Nephron (organoid): Measurements from ENCODE around the gene PLOD1.

Experiments
- H3K27ac Mint-ChIP-seq, 3 experiments: 2 replicates each; pipeline ENCODE4 v1.8.0; 2020; ENCODE audit warnings: mixed read lengths in 3 of 3, mild to moderate bottlenecking in 2 of 3, moderate library complexity in 1 of 3
- H3K27me3 Mint-ChIP-seq: 2 replicates; pipeline ENCODE4 v1.8.0; 2021; ENCODE audit warnings: low read depth, mild to moderate bottlenecking, moderate library complexity, mixed read lengths
- H3K36me3 Mint-ChIP-seq: 2 replicates; pipeline ENCODE4 v1.8.0; 2020; ENCODE audit warnings: low read depth, mixed read lengths
- H3K4me1 Mint-ChIP-seq: 2 replicates; pipeline ENCODE4 v1.8.0; 2020; ENCODE audit warnings: mixed read lengths
- H3K4me3 Mint-ChIP-seq, 3 experiments: 2 replicates each; pipeline ENCODE4 v1.8.0; 2020; ENCODE audit warnings: mild to moderate bottlenecking in 3 of 3, mixed read lengths in 3 of 3, moderate library complexity in 2 of 3
- H3K9me3 Mint-ChIP-seq: 2 replicates; pipeline ENCODE4 v1.8.0; 2020; ENCODE audit warnings: mixed read lengths
- TF ChIP-seq, protein P1 (sequence below), 3 experiments: fragments of 200-600 bp; sonication (generic); IDR thresholded peaks; one replicate each; pipeline ENCODE4 v1.5.0; 2021; ENCODE audit warnings: antibody characterized with exemption in 3 of 3; ENCODE audit not compliant: unreplicated experiment in 3 of 3

Gene PLOD1

DNA sequence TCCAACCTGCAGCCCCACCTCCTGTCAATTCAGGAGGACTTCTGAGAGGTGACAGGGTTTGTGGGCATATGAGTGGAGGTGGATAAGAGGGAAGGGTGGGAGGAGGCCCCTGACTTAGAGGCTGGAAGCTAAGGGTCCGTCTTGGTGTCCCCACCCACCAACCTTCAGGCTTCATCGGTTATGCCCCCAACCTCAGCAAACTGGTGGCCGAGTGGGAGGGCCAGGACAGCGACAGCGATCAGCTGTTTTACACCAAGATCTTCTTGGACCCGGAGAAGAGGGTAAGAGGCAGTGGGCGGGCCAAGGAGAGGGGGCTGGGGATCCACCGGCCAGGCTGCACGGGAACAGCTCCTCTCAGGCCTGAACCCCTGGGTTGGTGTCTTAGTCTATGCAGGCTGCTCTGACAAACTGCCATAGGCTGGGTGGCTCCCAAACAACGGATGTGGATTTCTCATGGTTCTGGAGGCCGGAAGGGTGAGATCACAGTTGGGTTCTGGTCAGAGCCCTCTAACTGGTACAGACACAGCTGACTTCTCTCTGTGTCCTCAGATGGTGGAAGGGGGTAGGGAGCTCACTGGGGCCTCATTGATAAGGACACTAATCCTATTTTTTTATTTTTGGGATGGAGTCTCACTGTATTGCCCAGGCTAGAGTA lies 18.1 kb downstream of the PLOD1 start:
- no peaks in the 10 kb centered on the region for H3K9me3 Mint-ChIP-seq
- H3K27me3 Mint-ChIP-seq = no peaks in the 10 kb centered on the region
- H3K27ac Mint-ChIP-seq = no peak overlapping the region
- H3K4me1 Mint-ChIP-seq = no peaks in the 10 kb centered on the region
- TF ChIP-seq, protein P1, sequence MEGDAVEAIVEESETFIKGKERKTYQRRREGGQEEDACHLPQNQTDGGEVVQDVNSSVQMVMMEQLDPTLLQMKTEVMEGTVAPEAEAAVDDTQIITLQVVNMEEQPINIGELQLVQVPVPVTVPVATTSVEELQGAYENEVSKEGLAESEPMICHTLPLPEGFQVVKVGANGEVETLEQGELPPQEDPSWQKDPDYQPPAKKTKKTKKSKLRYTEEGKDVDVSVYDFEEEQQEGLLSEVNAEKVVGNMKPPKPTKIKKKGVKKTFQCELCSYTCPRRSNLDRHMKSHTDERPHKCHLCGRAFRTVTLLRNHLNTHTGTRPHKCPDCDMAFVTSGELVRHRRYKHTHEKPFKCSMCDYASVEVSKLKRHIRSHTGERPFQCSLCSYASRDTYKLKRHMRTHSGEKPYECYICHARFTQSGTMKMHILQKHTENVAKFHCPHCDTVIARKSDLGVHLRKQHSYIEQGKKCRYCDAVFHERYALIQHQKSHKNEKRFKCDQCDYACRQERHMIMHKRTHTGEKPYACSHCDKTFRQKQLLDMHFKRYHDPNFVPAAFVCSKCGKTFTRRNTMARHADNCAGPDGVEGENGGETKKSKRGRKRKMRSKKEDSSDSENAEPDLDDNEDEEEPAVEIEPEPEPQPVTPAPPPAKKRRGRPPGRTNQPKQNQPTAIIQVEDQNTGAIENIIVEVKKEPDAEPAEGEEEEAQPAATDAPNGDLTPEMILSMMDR (IDR thresholded peaks at IDR 0.05; ENCODE audit: unreplicated experiment in 3 of 3) = no peak
- no peak overlapping the region for H3K4me3 Mint-ChIP-seq
- peaks cover 47% of the 10 kb centered on the region for H3K36me3 Mint-ChIP-seq

DNA sequence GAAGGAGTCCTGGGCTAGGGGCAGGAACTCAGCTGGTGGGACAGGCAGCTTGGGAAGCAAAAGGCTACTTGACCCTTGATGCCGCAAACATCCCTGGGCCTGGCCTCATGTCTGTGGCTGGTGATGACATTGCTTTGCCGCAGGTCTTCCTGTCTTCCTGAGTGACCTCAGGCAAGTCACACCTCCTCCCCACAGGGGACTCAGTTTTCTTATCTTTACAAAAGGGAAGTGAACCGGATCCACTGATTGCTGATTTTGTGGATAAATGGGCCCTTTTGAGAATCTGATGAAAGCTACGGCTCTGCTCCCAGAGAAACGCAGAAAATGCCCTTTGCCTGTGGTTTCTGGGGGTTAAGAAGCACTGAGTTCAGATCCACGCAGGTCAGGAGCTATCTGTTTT lies 20.7 kb downstream of the PLOD1 start:
- TF ChIP-seq, protein P1 (IDR thresholded peaks at IDR 0.05; ENCODE audit: unreplicated experiment in 3 of 3) = no peak
- Mint-ChIP-seq H3K4me3 (no peak overlapping the region), H3K4me1 (no peaks in the 10 kb centered on the region), H3K27me3 (no peaks in the 10 kb centered on the region), H3K27ac (no peak overlapping the region), H3K36me3 (peaks cover 39% of the 10 kb centered on the region), H3K9me3 (no peaks in the 10 kb centered on the region)

DNA sequence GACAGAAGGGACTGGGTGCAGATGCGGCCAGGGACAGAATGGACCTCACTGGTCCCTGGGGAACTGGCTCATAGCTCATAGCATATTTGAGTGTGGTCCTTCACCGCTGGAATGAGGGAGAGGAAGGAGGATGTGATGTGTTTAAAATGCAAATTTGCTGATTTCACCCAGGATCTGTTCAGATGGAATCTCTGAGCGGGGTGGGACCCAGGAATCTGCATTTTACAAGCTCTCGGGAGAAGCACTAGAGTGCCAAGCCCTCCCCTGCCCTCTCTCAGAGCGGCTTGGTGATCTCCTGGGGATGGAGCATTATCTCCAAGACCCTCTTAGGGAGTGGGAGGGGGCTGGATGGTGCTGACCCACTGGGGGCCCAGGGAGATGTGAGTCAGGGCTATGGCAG lies 22.9 kb downstream of the PLOD1 start:
- Mint-ChIP-seq H3K36me3 (peaks cover 30% of the 10 kb centered on the region), H3K9me3 (no peaks in the 10 kb centered on the region), H3K27ac (no peak overlapping the region), H3K4me1 (no peaks in the 10 kb centered on the region), H3K27me3 (no peaks in the 10 kb centered on the region), H3K4me3 (no peak overlapping the region)
- TF ChIP-seq, protein P1 (IDR thresholded peaks at IDR 0.05; ENCODE audit: unreplicated experiment in 3 of 3) = no peak

DNA sequence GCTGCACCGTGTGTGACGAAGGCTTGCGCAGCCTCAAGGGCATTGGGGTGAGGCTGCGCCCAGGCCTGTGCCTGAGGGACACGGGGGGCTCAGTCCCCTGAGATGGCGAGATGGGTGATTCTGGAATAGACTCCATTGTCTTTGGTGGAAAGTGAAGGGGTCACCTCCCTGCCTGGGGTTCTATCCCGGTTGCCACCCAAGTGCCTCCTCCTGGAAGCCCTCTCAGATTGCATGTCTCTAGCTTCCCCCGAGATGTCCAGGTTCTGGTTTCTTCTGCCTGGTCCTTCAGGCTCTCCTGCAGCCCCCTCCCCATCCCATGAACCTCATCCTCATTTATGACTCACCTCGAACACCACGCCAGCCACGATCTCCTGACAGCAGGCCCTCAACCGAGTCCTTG lies 23.4 kb downstream of the PLOD1 start:
- H3K27ac Mint-ChIP-seq = no peak overlapping the region
- TF ChIP-seq, protein P1 (IDR thresholded peaks at IDR 0.05; ENCODE audit: unreplicated experiment in 3 of 3) = no peak
- no peaks in the 10 kb centered on the region for H3K9me3 Mint-ChIP-seq
- H3K27me3 Mint-ChIP-seq = no peaks in the 10 kb centered on the region
- H3K4me3 Mint-ChIP-seq = no peak overlapping the region
- H3K36me3 Mint-ChIP-seq = peaks cover 29% of the 10 kb centered on the region
- H3K4me1 Mint-ChIP-seq = no peaks in the 10 kb centered on the region

DNA sequence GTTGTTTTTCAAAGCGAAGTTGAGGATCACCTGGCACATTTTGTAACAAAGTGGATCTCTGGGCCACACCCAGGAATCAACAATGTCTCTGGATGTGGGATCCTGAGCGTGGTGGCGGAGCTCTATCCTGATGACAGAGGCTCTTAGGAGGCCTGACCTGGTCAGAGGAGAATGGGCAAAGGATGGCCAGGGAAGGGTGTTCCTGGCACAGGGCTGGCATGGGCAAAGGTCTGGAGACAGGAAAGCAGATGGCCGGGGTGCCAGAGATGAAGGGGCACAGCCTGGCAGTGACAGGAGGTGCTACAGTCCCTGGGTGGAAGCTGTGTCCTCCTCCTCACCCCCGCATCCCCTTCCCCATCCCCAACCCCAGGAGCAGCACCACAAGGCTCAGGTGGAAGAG lies 25.8 kb downstream of the PLOD1 start:
- peak overlapping the region in 2 of 3 experiments; percentile 13 to 44 for H3K27ac Mint-ChIP-seq
- H3K27me3 Mint-ChIP-seq = no peaks in the 10 kb centered on the region
- no peaks in the 10 kb centered on the region for H3K4me1 Mint-ChIP-seq
- no peaks in the 10 kb centered on the region for H3K9me3 Mint-ChIP-seq
- peaks cover 37% of the 10 kb centered on the region for H3K36me3 Mint-ChIP-seq
- TF ChIP-seq, protein P1 (IDR thresholded peaks at IDR 0.05; ENCODE audit: unreplicated experiment in 3 of 3) = no peak
- H3K4me3 Mint-ChIP-seq = no peak overlapping the region

DNA sequence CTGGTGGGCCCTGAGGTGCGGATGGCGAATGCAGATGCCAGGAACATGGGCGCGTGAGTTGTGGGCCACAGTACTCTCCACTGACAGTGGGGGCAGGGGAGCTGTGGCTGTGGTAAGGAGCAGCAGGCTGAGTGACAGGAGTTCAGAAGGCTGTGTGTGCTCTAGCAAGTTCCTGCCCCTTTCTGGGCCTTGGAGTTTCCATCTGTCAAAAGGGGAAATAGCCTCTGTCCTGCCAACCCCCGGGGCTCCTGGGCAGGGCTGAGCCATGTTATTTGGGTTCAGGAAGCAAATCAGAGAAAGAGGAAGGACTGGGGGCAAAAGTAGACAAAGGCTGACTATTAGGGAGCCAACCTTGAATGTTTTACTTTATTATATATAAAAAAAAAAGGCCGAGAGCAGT lies 26.2 kb downstream of the PLOD1 start:
- H3K27me3 Mint-ChIP-seq = no peaks in the 10 kb centered on the region
- no peaks in the 10 kb centered on the region for H3K4me1 Mint-ChIP-seq
- no peaks in the 10 kb centered on the region for H3K9me3 Mint-ChIP-seq
- peak overlapping the region in 1 of 3 experiments; percentile 13 for H3K27ac Mint-ChIP-seq
- TF ChIP-seq, protein P1 (IDR thresholded peaks at IDR 0.05; ENCODE audit: unreplicated experiment in 3 of 3) = no peak
- no peak overlapping the region for H3K4me3 Mint-ChIP-seq
- H3K36me3 Mint-ChIP-seq = peaks cover 41% of the 10 kb centered on the region
